H1 (cell line): ENCODE data around the gene CCDC7. TPM values are rescaled to one million over a fixed set of nuclear protein-coding genes. Genes with fewer than 3 reads are reported as not detected.

Experiments
- CTCF ChIA-PET: fragments of 300-600 bp; sonication (Branson Sonifier 250); formaldehyde crosslinking; loops from one replicate; lab custom pipeline; 2021; ENCODE audit not compliant: partially characterized antibody; lab: Charles Lee
- POLR2A ChIA-PET: fragments of 300-600 bp; sonication (Branson Sonifier 250); formaldehyde crosslinking; loops from one replicate; lab custom pipeline; 2021; ENCODE audit warnings: inconsistent platforms; ENCODE audit not compliant: partially characterized antibody; lab: Charles Lee
- DNase-seq, 2 experiments: peaks; one replicate each; pipeline versions ENCODE4 v3.0.0 to v3.0.0-alpha.2; 2010 to 2022; ENCODE audit warnings: low spot score in 2 of 2, low read depth in 1 of 2, mixed read lengths in 1 of 2
- FAIRE-seq: peaks from 2 replicates; lab custom pipeline; 2011; peaks lifted over from hg19 to GRCh38; lab: Jason Lieb, UNC
- H2AFZ ChIP-seq: 2 replicates; pipeline ENCODE4 v1.8.1; 2012; ENCODE audit warnings: low read length, inconsistent platforms
- H2AK5ac ChIP-seq: 2 replicates; pipeline ENCODE4 v1.6.1; 2013; ENCODE audit warnings: low read depth, low read length
- H2BK120ac ChIP-seq: replicated peaks from 2 replicates; pipeline ENCODE3; 2013; ENCODE audit warnings: low read depth, low read length, inconsistent platforms
- H2BK12ac ChIP-seq: 2 replicates; pipeline ENCODE4 v1.6.1; 2013; ENCODE audit warnings: low read depth, low read length
- H2BK15ac ChIP-seq: 2 replicates; pipeline ENCODE4 v1.6.1; 2013; ENCODE audit warnings: low read length
- H2BK20ac ChIP-seq: 2 replicates; pipeline ENCODE4 v1.6.1; 2013; ENCODE audit warnings: low read length
- H2BK5ac ChIP-seq: 2 replicates; pipeline ENCODE4 v1.6.1; 2013; ENCODE audit warnings: low read depth, low read length
- H3K14ac ChIP-seq: 2 replicates; pipeline ENCODE4 v1.6.1; 2013; ENCODE audit warnings: inconsistent platforms; ENCODE audit not compliant: insufficient read length
- H3K18ac ChIP-seq: 2 replicates; pipeline ENCODE4 v1.6.1; 2013; ENCODE audit warnings: low read length; ENCODE audit errors: extremely low read depth
- H3K23ac ChIP-seq: 2 replicates; pipeline ENCODE4 v1.6.1; 2013; ENCODE audit warnings: inconsistent platforms; ENCODE audit not compliant: insufficient read length
- H3K23me2 ChIP-seq: 2 replicates; pipeline ENCODE4 v1.6.1; 2013; ENCODE audit warnings: low read depth, low read length
- H3K27ac ChIP-seq: 2 replicates; pipeline ENCODE4 v1.6.1; 2011; ENCODE audit warnings: low read depth, low read length, inconsistent platforms
- H3K27me3 ChIP-seq, 4 experiments: replicated peaks in 1 of 4; 1 replicate in 1 of 4; 2 replicates in 3 of 4; pipeline versions ENCODE4 v1.6.1 to v1.8.1; 2011 to 2013; ENCODE audit warnings: low read length in 3 of 4, mild to moderate bottlenecking in 3 of 4, inconsistent platforms in 2 of 4, mixed read lengths in 2 of 4, moderate library complexity in 1 of 4; ENCODE audit not compliant: control insufficient read depth in 3 of 4, insufficient read depth in 3 of 4; ENCODE audit errors: extremely low read depth in 1 of 4
- H3K36me3 ChIP-seq, 4 experiments: 2 replicates each; pipeline versions ENCODE4 v1.6.1 to v1.8.1; 2011 to 2013; ENCODE audit warnings: mild to moderate bottlenecking in 4 of 4, low read length in 3 of 4, moderate library complexity in 2 of 4, control low read depth in 1 of 4, inconsistent platforms in 1 of 4; ENCODE audit not compliant: insufficient read depth in 4 of 4, control insufficient read depth in 2 of 4
- H3K4ac ChIP-seq: replicated peaks from 2 replicates; pipeline ENCODE3; 2013; ENCODE audit warnings: low read length, low read depth, mixed read lengths, inconsistent platforms; ENCODE audit not compliant: insufficient read length
- H3K4me1 ChIP-seq, 4 experiments: replicated peaks in 1 of 4; 1 replicate in 1 of 4; 2 replicates in 3 of 4; pipeline versions ENCODE4 v1.6.1 to v1.8.1; 2011 to 2013; ENCODE audit warnings: low read length in 3 of 4, inconsistent platforms in 2 of 4, mixed read lengths in 1 of 4; ENCODE audit not compliant: insufficient read depth in 4 of 4, control insufficient read depth in 3 of 4
- H3K4me2 ChIP-seq, 2 experiments: 2 replicates each; pipeline versions ENCODE4 v1.6.1 to v1.8.1; 2011 to 2013; ENCODE audit warnings: low read depth in 2 of 2, low read length in 2 of 2, control low read depth in 1 of 2, inconsistent platforms in 1 of 2, mild to moderate bottlenecking in 1 of 2; ENCODE audit not compliant: insufficient read depth in 1 of 2
- H3K4me3 ChIP-seq, 4 experiments: fragments of 200-600, 300-600 bp in 1 of 4; sonication (generic), shearing (Covaris generic), sonication (Bioruptor Twin) in 1 of 4; 2 replicates each; pipeline versions ENCODE4 v1.5.1 to v1.8.1; 2011 to 2016; ENCODE audit warnings: low read length in 4 of 4, low read depth in 3 of 4, control low read depth in 2 of 4, inconsistent platforms in 2 of 4, mild to moderate bottlenecking in 2 of 4, mixed read lengths in 1 of 4, moderate library complexity in 1 of 4; ENCODE audit not compliant: insufficient read depth in 2 of 4; ENCODE audit errors: extremely low read depth in 1 of 4
- H3K56ac ChIP-seq: replicated peaks from 2 replicates; pipeline ENCODE3; 2013; ENCODE audit warnings: low read depth, mild to moderate bottlenecking, mixed read lengths, low read length, inconsistent platforms; ENCODE audit not compliant: insufficient read length
- H3K79me1 ChIP-seq: 2 replicates; pipeline ENCODE4 v1.6.1; 2013; ENCODE audit warnings: low read depth, low read length, control low read depth
- H3K79me2 ChIP-seq, 2 experiments: 2 replicates each; pipeline versions ENCODE4 v1.6.1 to v1.8.1; 2012 to 2013; ENCODE audit warnings: low read length in 2 of 2, mild to moderate bottlenecking in 2 of 2, inconsistent platforms in 1 of 2; ENCODE audit not compliant: insufficient read depth in 2 of 2, control insufficient read depth in 1 of 2
- H3K9ac ChIP-seq, 4 experiments: replicated peaks in 1 of 4; 1 replicate in 1 of 4; 2 replicates in 3 of 4; pipeline versions ENCODE4 v1.6.1 to v1.8.1; 2011 to 2013; ENCODE audit warnings: low read depth in 3 of 4, low read length in 3 of 4, control low read depth in 2 of 4, mild to moderate bottlenecking in 2 of 4, moderate library complexity in 2 of 4, inconsistent platforms in 1 of 4; ENCODE audit errors: extremely low read depth in 1 of 4
- H3K9me3 ChIP-seq, 2 experiments: 2 replicates each; pipeline versions ENCODE4 v1.6.1 to v1.8.1; 2012 to 2013; ENCODE audit warnings: mild to moderate bottlenecking in 2 of 2, moderate library complexity in 2 of 2, control low read depth in 1 of 2, inconsistent platforms in 1 of 2, low read depth in 1 of 2, low read length in 1 of 2, mixed read lengths in 1 of 2; ENCODE audit not compliant: insufficient read depth in 2 of 2
- H4K20me1 ChIP-seq, 2 experiments: replicated peaks in 1 of 2; 2 replicates each; pipeline versions ENCODE3 to v1.8.1; 2011 to 2013; ENCODE audit warnings: inconsistent platforms in 2 of 2, low read length in 2 of 2, mild to moderate bottlenecking in 1 of 2; ENCODE audit not compliant: insufficient read depth in 2 of 2, control insufficient read depth in 1 of 2
- H4K5ac ChIP-seq: 2 replicates; pipeline ENCODE4 v1.6.1; 2013; ENCODE audit warnings: low read length, low read depth, mixed read lengths, inconsistent platforms; ENCODE audit not compliant: insufficient read length
- H4K8ac ChIP-seq: 2 replicates; pipeline ENCODE4 v1.8.0; 2013; ENCODE audit warnings: mild to moderate bottlenecking, moderate library complexity, low read length, inconsistent platforms; ENCODE audit not compliant: insufficient read depth; ENCODE audit errors: extremely low read depth
- H4K91ac ChIP-seq: replicated peaks from 2 replicates; pipeline ENCODE3; 2013; ENCODE audit warnings: low read length, mixed read lengths, inconsistent platforms; ENCODE audit not compliant: insufficient read length
- ATF2 ChIP-seq: IDR thresholded peaks from 2 replicates; pipeline ENCODE4 v1.6.1; 2012; ENCODE audit warnings: low read length, inconsistent platforms
- CBX5 ChIP-seq: fragments of 300-800, 300-1000 bp; sonication (generic); IDR thresholded peaks from 2 replicates; pipeline ENCODE4 v1.7.1; 2016; ENCODE audit warnings: antibody characterized with exemption, low read length, low read depth
- E2F6 ChIP-seq: IDR thresholded peaks from 2 replicates; pipeline ENCODE4 v1.6.1; 2012; ENCODE audit warnings: inconsistent platforms
- NANOG ChIP-seq: IDR thresholded peaks from 2 replicates; pipeline ENCODE4 v1.6.1; 2011; ENCODE audit warnings: low read length, low read depth, mild to moderate bottlenecking, inconsistent platforms; ENCODE audit not compliant: insufficient read depth, poor library complexity, severe bottlenecking
- POU5F1 ChIP-seq: IDR thresholded peaks from 2 replicates; pipeline ENCODE4 v1.6.1; 2011; ENCODE audit warnings: low read depth, mild to moderate bottlenecking, low read length, moderate library complexity
- SUZ12 ChIP-seq: fragments of 200-600 bp; sonication (generic); IDR thresholded peaks from 2 replicates; pipeline ENCODE4 v1.6.1; 2012; ENCODE audit warnings: mild to moderate bottlenecking, inconsistent platforms, low read length, moderate library complexity, mixed read lengths
- TAF7 ChIP-seq: optimal IDR thresholded peaks from 2 replicates; pipeline ENCODE3; 2011; ENCODE audit warnings: low read depth, mild to moderate bottlenecking, inconsistent platforms, low read length, moderate library complexity, borderline replicate concordance
- WGBS, 2 experiments: shearing (Covaris generic) in 1 of 2; methylation state at CpG; one replicate each; pipeline versions ENCODE4 v1.1.6 to v1.1.7; 2013 to 2015; ENCODE audit warnings: low lambda C conversion rate in 2 of 2, mixed read lengths in 2 of 2, inconsistent platforms in 1 of 2, low coverage in 1 of 2, missing lambda C conversion rate in 1 of 2; ENCODE audit not compliant: insufficient replicate concordance in 2 of 2, insufficient coverage in 1 of 2, insufficient read length in 1 of 2; ENCODE audit errors: extremely low coverage in 1 of 2, missing lambda C conversion rate in 1 of 2; 5-methylcytosine and 5-hydroxymethylcytosine counted together
- polyA plus RNA-seq, 7 experiments: library from polyadenylated mRNA; depleted of rRNA in 3 of 7; stranded (reverse) in 5 of 7; unstranded in 2 of 7; fragments of >200 nt in 5 of 7; fragments of 200-250 nt in 2 of 7; gene quantifications; 1 replicate in 5 of 7; 2 replicates in 1 of 7; 4 replicates in 1 of 7; pipeline versions ENCODE4 v1.2.1 to v1.2.3, GENCODE V29; 2011 to 2013; ENCODE audit warnings: missing spikeins in 2 of 7, mixed read lengths in 2 of 7
- total RNA-seq: library from RNA; stranded (reverse); fragmentation: NEBNext Ultra II Directional; extraction: Animal tissue kit (Norgen Biotek cat#: 25700); gene quantifications from 2 replicates; pipeline ENCODE4 v1.2.1, GENCODE V29; 2021

CCDC7 gene
- total and polyA plus RNA-seq, 2 of the 8 experiments (the other 6 are each of a cell fraction or from before 2014, with no cell fraction given) = 0.18 to 0.74 TPM

- Histone ChIP-seq H4K8ac (no peak overlapping the region), H4K91ac (no peak overlapping the region), H2BK120ac (no peak overlapping the region), H3K9ac (no peak overlapping the region), H3K18ac (no peak overlapping the region), H3K36me3 (no peaks in the 10 kb centered on the region)
- no peak for TF ChIP-seq CBX5
- no peak for TF ChIP-seq NANOG
- TF ChIP-seq ATF2 = no peak
- no peak for TF ChIP-seq POU5F1
- no peak for TF ChIP-seq E2F6
- TF ChIP-seq SUZ12 = no peak
- TF ChIP-seq TAF7 = no peak
- TF ChIP-seq, all 59 proteins: peak for 0
- no peak overlapping the region for H3K4me2 ChIP-seq
- FAIRE-seq = no peak
- ChIA-PET POLR2A (no interaction called here), CTCF (interaction anchor here (1.3 kb wide), 1 partner anchor 28 kb away, joined by 3 read pairs; no protein-coding TSS in a partner anchor)
- no peak overlapping the region for H2BK12ac ChIP-seq
- H3K79me2 ChIP-seq = no peaks in the 10 kb centered on the region
- H4K5ac ChIP-seq = no peak overlapping the region
- no peak overlapping the region for H2AFZ ChIP-seq
- no peak overlapping the region for H2BK15ac ChIP-seq
- no peak overlapping the region for H3K56ac ChIP-seq
- peaks cover 3 to 6% of the 10 kb centered on the region in 2 experiments; a peak in 2 of 4 replicates for H3K9me3 ChIP-seq
- no peaks in the 10 kb centered on the region for H3K79me1 ChIP-seq
- no peak overlapping the region for H2BK20ac ChIP-seq
- no peak overlapping the region for H3K4ac ChIP-seq
- H4K20me1 ChIP-seq = no peaks in the 10 kb centered on the region
- H2AK5ac ChIP-seq = no peak overlapping the region
- WGBS, 2 experiments = 71% methylated on average over 4 of the region's 4 CpGs; no CpG with 5 or more reads in 1 of the 2 experiments
- H3K27me3 ChIP-seq = no peaks in the 10 kb centered on the region
- no peaks in the 10 kb centered on the region for H3K4me1 ChIP-seq
- H3K23ac ChIP-seq = no peak overlapping the region
- no peak overlapping the region for H3K14ac ChIP-seq
- no peak overlapping the region for H3K4me3 ChIP-seq
- no peaks in the 10 kb centered on the region for H3K23me2 ChIP-seq
- H3K27ac ChIP-seq = no peak overlapping the region
- H2BK5ac ChIP-seq = no peak overlapping the region
- no peak for DNase-seq
Observed at GRCh38 chr10:32680803-32681557, 235.0 kb downstream of the CCDC7 start.
